ENCODE measurements around the gene SPOCD1.

Gene SPOCD1

DNA sequence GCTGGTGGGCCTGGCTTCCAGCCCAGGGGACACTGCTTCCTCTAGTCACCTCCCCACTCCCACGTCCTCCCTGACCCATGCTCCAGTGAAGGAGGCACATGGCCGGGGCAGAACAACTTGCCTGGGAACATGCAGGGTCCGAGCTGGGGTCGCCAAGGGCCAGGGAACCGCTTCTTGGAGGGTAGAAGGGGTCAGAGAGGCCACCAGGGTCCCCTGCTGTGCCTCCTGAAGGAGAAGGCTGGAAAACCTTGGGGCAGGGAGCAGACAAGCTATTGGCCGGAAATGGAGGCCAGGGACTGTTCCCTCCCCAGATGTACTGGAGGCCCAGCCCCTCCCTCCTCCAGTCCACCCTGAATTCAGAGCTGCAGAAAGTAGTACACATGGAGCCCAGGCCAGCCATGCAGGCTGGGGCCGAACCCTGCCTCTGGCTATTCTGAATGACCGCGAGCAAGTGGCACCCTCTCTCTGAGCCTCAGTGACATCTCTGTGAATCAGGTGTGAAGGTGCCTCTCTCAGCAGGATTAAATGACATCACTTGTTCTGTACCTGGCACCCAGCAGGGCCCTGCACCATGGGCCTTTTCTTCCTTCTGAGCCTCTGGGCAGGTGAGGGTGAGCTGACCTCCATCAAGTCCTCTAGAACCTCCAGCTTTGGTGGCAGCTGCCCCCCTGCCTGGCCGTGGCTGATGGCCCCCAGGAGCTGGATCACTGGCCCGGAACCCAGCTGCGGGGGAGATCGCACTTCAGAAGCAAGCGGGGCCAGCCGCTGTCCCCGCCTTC lies 15.7 kb downstream of the SPOCD1 start:
- DNase-seq (no peak), ATAC-seq (no peak)

DNA sequence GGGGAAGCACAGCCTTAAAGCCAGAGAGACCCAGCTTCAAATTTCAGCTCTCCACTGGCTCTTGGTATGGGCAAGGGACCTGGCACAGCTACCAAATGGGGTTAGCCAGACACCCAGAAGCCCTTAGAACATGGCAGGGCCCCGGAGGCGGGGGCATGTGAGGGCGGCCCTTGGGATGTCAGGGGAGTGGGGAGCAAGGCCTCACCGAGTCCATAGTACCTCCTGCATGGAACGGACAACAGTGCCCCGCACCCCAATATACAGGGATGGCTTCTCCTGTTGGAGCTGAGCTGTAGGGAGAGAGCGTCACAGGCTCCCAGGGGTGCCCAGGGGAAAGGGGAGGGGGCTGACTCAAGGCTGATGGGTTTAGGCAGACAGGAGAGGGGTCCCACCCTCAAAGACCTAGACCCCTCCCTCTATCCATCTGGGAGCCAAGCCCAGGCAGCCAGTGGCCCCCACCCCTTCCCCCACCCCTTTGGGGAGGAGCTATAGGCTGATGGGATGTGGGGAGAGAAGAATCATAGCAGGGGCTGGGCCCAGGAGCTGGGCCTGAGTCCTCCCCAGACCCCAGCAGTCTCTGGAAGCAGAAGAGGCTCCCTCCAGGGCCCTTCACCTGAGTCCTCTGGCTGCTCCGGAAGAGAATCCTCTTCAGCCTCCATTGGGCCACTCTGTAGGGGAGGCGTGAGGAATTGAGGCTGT lies 16.5 kb downstream of the SPOCD1 start:
- DNase-seq (no peak), ATAC-seq (no peak)

DNA sequence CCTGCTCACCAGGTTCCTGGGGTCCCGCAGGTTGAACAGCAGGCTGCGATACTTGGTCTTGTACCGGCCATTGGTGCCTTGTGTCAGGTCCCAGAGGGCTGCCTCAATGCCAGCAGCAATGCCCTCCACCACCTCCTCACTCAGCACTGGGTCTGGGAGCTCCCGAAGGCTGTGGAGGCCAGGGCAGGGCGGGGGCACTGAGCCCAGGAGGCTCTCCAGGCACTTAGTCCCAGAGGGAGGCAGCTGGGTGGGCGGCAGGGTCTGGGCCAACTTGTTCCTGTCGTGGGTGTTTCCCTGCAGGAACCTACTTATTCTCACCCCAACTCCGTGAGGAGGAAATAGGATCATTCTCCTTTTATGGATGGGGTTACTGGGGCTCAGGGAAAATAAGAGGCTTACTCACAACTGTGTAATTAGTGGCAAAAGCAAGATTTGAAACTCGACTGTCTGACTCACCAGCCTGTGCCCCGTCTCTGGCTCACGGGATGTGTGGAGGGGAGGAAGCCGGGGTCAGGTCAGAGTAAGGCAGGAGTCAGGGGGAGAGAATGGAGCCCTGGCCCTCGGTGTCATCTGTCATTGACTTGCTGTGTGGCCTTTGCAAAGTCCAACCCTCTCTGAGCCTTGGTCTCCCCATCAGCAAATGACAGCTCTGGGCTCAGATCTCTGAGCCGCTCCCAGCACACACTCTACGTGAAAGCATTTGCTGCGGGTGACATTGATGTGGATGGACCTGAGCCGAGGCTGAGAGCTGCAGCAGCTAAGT lies 17.2 kb downstream of the SPOCD1 start:
- peak; percentile 83 for ATAC-seq
- peak; percentile 27 for DNase-seq

DNA sequence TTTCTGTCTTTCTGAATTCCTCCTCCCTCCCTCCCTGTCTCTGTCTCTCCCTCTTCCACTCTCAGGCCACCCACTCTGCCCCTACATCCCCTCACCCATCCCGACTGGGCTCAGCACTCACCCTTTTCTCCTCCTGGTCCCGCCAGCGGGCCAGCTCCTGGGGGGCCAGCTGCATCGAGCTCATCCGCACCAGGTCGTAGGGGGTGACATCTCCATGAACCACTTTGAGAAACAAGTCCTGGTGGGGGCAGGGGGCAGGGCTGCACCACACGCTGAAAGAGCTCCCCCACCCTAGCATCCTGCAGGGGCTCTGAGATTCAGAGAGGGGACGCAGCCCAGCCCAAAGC lies 17.8 kb downstream of the SPOCD1 start:
- ATAC-seq, result no peak
- DNase-seq, result no peak

DNA sequence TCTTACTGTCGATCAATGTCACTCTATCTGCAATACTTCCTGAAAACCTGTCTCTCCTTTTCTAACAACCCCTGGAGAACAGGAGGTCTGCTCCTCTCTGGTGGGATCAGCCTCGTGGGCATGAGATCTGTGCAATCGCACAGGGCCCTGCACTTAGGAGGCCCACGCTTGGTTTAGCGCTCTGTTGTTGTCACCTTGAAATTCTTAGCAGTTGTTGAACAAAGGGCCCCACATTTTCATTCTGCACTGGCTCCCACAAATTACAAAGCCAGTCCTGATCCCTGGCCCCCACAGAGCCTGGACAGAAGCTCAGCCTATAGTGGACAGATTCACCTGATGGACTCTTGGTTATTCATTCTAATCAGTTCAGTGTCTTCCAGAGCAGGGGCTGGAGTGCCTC lies 18.6 kb downstream of the SPOCD1 start:
- ATAC-seq (no peak), DNase-seq (no peak)

DNA sequence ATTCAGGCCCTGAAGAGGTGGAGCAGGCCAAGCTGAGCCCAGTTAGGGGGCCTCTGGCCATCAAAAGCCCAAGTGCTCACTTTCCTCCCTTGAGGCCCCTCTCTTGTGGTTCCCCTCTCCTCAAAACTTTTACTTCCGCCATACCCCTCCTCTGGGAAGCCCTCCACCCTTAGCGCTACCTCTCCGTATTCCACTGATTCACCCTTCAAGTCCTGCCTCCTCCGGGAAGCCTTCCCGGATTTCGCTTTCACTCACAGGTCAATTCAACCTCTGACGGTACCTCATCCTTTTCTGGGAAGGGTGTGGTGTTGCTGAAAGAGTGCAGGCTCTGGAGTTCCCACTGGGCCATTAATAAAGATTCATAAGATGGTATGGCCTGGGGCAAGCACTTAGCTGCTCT lies 19.1 kb downstream of the SPOCD1 start:
- ATAC-seq (no peak), DNase-seq (no peak)

DNA sequence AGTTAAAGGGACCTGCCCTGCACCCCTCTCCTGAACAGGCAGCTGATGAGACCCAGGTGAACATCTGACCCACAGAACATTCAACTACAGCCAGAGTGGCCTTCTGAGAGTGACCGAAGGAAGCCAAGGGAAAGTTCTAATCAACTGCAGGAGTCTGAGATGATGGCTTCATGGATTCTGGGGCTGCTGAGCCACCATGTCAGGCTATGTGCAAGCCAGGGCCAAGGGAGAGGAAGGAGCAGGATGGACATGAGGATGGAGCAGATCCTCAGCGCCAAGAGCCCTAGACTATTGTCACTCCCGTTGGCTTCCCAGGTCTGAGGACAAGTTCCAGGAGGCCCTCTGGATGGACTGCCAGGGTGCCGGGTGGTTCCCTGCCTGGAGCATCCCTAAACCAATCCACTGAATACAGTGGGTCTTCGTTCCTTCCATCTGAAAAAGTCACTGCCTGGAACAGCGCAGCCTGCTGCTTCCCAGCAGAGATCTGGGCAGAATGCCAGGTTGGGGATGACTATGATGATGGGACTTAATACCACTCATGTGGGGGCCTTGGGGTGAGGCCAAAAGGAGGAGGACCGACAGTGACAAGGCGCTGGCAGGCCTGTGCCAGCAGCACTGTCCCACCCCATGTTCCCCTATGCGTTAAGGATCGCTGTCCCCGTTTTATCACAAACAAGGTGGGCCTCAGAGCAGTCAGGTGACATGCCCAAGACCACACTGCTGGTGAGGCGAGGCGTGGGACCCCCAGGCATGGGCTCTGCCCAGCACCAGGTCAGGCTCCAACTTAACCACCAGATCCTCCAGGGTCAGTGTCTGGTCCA lies 19.8 kb downstream of the SPOCD1 start:
- no peak for ATAC-seq
- no peak for DNase-seq

DNA sequence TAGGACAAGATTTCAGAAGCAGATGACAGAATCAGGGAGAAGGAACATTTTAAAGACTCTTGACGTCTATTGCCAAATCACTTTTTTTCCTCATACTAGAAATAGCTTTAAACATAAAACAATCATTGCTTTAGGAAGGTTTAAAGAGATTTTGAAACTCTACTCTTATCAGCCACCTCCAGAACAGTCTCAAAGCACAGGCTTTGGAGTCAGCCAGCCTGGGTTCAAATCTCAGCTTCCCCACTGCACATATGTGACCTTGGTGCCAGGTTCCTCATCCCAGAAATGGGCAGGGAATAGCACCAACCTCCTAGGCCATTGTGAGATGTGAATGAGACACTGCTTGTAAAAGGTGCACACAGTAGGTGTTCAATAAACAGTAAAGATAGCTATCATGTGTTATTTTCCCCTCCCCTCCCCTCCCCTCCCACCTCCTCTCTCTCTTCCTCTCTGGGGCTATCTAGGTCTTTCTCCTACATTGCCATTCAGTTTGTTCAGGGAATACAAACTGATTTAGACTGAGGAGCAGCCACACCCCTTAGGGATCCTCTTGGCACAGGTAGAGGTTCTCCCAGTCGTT lies 20.6 kb downstream of the SPOCD1 start:
- ATAC-seq (no peak), DNase-seq (no peak)

DNA sequence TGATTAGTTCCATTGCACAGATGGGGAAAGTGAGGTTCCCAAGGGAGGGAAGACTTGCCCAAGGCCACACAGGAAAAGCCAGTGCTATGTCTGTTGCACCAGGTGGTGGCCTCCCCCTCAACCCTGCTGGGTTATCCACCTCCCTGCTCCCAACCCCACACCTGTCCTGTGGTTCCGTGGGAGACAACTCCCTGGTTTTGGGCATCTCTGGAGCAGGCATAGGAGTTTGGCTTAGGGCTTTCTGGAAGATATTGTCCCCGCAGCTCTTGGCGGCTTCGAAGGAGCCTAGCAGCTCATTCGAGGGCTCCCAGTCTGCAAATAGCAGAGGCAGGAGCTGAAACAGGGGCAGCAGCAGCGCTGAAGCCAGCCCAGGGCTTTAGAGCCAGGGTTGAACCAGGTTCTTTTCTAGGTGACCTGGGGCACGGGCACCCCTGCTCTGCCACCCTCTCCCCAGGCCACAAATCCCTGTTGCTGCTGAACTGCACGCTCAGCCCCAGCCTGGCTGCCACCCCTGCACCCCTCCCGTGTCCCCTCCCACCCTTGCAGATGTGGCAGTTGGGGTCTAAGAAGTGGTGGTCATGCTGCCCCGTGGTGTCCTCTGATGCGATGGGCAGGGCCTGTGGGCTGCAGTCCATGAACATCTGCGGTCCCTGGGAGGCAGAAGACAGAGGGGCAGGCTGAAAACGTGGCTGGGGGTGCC lies 22.1 kb downstream of the SPOCD1 start:
- DNase-seq (no peak), ATAC-seq (no peak)

DNA sequence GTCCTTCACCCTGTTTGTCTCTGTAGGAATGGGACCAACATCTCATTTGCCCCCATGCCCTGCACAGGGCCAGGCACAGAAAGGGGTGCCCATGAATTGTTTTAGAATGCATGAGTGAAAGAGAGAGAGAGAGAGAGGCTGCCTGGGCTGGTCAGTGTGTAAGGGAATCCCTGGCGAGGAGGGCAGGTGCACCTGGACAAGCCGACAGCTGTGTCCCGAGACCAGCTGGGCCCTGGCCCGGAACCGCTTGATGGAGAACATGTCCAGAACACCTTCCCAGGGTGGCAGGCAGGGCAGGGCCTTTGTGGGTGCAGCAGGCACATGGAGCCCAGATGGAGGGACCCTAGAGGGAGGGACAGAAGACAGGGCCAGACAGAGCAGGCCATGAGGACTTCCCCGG lies 22.7 kb downstream of the SPOCD1 start:
- ATAC-seq (no peak), DNase-seq (no peak)

DNA sequence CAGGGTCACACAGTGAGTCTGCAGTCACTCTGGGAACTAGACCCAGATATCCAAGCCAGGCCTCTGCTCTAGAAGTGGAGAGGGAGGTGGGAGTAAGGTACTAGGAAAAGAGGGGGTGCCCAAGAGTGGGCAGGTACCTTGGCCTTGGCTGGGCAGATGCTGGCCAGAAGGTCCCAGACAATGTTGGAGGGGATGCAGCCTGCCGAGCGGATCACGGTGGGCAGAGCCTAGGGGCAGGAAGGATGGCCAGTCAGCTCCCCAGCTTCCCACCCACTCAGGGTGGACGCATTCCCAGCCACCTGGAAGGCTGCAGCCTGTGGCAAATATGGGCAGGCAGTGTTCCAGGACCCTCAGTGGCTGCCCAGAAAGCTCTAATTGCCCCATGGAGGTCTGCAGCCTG lies 23.3 kb downstream of the SPOCD1 start:
- DNase-seq (no peak), ATAC-seq (no peak)

DNA sequence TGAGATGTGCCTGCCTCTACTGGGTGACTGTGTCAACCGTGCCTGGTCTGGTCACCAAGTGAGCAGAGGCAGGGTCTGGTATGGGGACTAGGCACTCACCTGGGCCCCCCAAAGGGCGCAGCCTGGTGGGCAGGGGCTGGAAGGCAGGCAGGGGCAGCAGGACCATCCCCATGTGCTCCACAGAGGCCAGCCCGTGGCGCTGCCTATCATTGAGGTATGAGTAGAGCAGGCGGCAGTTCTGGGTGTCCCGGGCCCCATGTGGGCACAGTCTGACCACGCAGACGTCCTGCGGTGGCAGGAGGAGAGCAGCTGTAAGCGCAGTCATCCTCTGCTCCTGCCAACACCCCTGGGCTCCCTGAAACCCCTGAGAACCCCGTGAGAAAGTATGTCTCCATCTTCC lies 23.7 kb downstream of the SPOCD1 start:
- no peak for ATAC-seq
- DNase-seq, result no peak

DNA sequence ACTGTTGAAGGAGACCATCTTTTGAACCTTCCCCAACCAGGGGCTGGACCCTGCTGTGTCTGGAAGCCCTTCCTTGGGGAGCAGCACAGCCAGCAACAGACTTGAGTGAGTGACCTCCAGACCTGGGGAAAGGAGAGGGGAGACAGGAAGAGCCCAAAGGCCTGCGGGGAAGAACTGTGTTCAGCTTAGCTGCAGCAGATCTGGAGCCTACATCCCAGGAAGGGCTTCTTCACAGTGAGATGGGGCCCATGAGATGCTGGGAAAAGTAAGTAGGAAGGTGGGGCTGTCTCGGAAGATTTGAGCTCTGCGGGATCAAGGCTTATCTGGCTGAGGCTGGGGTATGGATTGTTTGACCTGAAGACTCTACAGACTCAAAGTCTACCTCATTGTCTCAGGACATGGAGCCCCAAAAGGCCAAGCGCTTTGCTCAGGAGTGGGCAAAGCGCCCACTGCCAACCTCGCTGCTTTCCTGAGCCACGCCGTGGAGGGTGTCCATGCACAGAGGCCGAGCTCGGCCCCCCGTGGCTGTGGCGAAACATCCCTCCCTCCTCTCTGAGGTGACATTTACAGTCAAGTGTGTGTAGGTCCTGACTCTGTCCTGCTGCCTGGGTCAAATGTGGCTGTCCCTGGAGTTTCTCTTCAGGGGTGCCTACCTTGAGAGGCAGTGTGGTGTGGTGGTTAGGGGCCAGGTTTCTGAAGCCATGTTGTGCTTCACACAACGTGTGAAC lies 24.5 kb downstream of the SPOCD1 start:
- ATAC-seq, result no peak
- DNase-seq, result no peak

DNA sequence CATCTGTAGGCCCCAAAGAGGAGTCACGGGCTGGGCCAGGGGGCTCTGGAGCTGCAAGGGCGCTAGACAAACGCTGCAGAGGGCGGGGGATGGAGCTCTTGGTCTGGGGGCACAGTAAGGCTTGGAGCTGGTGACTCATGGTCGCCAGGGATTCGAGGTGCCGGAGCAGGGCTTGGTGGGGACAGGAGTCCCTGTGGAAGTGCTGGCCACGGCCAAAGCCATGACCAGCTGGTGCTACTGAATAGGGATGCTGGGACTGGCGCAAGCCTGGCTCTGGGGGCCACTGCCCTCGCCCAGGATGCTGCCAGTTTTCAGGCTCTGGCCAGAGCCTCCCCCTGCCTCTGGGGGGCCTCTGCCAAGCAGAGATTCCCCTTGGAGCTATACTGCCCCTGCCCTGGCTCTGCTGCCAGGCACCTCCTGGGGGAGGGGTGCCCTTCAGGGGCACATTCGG lies 25.2 kb downstream of the SPOCD1 start:
- ATAC-seq (no peak), DNase-seq (no peak)

DNA sequence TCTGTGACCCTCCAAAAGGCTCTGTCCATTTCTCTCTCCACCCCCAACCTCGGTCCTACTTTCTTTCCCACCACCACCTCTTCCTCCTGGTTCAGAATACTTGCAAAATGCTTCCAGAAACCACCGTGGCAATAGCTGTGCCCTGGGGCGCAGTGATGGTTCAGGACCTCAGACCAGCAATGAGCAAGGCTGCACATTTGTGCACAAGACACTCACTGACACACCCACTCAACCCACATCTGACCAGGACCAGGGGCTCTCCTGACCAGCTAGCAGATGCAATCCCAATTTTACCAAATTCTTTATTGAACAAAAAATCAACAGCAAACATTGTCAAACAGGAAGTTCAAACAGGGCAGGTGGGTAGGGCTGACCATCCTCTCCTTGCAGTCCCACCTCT lies 25.7 kb downstream of the SPOCD1 start:
- no peak for DNase-seq
- no peak for ATAC-seq

DNA sequence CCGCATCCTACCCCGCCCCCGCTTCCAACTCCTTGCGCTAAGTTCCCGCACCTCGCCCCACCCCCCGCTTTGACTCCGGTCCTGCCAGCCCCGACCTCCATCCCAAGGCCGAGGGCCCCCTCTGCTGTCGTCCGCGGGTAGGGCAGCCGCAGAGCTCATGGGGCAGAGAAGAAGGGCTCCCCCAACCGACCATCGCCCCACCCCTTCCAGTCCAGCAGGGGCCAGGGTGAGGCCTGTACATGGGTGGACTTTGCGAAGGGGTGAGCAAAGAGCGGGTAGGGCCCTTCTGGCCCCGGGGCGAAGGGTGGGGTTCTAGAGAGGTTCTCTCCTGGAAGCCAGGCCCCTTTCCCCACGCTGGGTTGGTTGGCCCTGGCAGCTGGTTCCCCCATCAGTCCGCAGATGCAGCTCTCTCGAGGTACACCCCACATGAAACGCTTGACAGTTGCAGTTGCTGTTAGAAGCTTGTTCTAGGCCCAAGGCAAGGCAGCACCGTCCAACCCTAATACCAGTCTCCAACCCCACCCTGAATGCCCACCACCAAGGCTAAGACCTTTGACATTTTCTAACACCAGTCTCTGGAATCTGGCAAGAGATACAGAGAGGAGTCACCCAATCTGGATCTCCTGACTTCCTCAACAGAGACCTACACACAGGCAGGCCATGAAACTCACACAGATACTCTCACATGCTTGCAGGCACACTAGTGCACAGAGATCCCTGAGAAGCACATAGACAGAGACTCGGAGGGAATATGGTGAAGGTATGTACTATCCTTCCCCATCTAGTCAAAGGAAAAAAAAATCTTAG lies 26.4 kb downstream of the SPOCD1 start:
- DNase-seq, result peak; percentile 99
- peak; percentile 83 for ATAC-seq

DNA sequence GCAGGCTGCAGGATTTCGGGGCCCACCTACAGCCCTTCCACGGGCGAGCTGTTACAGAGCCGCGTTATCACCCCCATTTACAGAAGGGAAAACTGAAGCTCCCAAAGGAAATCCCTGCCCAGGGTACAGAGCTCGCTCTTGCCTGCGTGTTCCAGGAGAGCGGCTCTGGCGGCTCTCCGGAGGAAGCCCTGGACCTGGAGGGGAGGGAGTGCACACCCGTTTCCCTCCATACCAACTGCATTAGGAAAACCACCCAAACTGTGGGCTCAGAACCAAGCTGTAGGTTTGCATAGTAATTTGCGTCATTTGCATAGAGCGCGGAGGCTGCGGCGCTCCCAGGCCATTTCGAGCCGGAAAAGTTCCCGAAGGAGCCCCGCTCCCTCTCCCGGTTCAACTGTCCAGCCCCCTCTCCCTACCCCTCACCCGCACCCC lies 27.0 kb downstream of the SPOCD1 start:
- no peak for DNase-seq

DNA sequence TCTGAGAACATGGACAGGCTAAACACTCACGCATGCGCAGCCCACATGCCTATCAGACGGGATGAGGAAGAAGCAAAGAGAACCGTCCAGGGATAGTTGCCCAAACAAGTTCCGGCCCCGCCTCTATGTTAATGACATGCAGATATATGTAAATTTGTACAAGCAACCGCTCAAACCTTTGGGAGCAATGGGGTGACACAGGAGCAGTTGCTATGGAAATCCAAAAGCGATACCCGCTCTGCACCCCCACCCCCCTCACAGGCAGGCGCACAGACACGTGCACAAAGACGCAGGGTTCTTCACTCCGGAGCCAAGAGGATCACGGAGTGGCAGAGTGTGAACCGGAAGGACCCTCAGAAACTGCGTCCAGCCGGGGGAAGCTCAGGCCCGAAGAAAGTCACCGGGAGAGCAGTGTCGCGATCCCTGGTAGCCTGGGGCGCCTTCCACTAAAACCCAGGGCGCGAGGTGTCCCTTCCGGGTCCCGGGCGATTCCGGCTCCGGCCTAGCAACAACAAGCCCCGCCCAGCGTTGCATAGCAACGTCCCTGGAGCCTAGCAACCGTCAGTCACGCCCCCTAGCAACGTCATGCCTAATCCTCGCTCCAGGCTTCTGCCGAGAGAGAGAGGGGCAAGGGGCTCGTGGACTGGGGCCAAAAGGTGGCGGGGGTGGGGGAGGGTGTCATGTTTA lies 27.5 kb downstream of the SPOCD1 start:
- ATAC-seq, result peak; percentile 74
- peak; percentile 95 for DNase-seq

More for the DNA sequence above, 27.0 kb downstream of the SPOCD1 start:
- ATAC-seq, result peak; percentile 33

DNA sequence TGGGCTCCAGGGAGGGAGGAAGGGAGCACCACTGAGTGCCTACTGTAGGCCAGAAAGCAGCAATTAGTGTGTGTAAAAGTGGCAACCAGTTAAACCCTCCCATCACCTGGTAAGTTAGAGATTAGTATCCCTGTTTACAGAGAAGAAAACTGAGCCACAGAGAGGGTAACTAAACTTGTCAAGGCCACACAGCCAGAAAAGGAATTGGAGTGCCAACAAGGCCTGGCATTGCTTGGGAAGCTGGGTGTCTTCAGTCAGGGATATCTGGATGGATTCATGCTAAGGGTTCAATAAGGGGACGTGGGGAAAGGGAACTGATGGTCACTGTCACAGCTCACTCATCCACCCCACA lies 28.1 kb downstream of the SPOCD1 start:
- ATAC-seq (no peak), DNase-seq (no peak)

Measured in stimulated activated naive CD8-positive, alpha-beta T cell treated with anti-CD3 and anti-CD28 coated beads, Interleukin-15, Interleukin-2, amounts not matched to agents 100 U/mL and 50 U/mL, for 24 hours (primary cell).